Fibroblast of lung (primary cell): ENCODE data around the gene GABARAPL2. TPM values are rescaled to one million over a fixed set of nuclear protein-coding genes. Genes with fewer than 3 reads are reported as not detected.

Source experiments
- DNase-seq, 2 donors: peaks; one replicate each; pipeline versions ENCODE4 v3.0.0 to v3.0.0-alpha.2; 2010; ENCODE audit warnings: low read depth in 2 of 2
- H2AFZ ChIP-seq: 2 replicates; pipeline ENCODE4 v1.5.1; 2012; ENCODE audit warnings: low read length, control low read depth, inconsistent platforms
- H3K27ac ChIP-seq: 2 replicates; pipeline ENCODE4 v1.5.1; 2011; ENCODE audit warnings: low read length, control low read depth; ENCODE audit not compliant: insufficient read depth
- H3K27me3 ChIP-seq: 2 replicates; pipeline ENCODE4 v1.5.1; 2011; ENCODE audit warnings: mild to moderate bottlenecking, low read length; ENCODE audit not compliant: control insufficient read depth, insufficient read depth
- H3K36me3 ChIP-seq: 2 replicates; pipeline ENCODE4 v1.5.1; 2011; ENCODE audit warnings: low read length; ENCODE audit not compliant: control insufficient read depth, insufficient read depth
- H3K4me1 ChIP-seq: 2 replicates; pipeline ENCODE4 v1.5.1; 2011; ENCODE audit warnings: low read length; ENCODE audit not compliant: control insufficient read depth, insufficient read depth; ENCODE audit errors: extremely low read depth
- H3K4me2 ChIP-seq: 2 replicates; pipeline ENCODE4 v1.5.1; 2011; ENCODE audit warnings: low read length, control low read depth; ENCODE audit not compliant: insufficient read depth; ENCODE audit errors: extremely low read depth
- H3K4me3 ChIP-seq, 4 experiments: fragments of 200-600 bp in 1 of 4; sonication (generic) in 1 of 4; replicated peaks in 1 of 4; 2 replicates each; pipeline ENCODE4 v1.5.1; 2011 to 2016; ENCODE audit warnings: low read length in 4 of 4, low read depth in 3 of 4, mild to moderate bottlenecking in 3 of 4, control low read depth in 2 of 4, inconsistent platforms in 1 of 4, mixed read lengths in 1 of 4; ENCODE audit not compliant: insufficient read depth in 1 of 4; ENCODE audit errors: control extremely low read depth in 1 of 4
- H3K79me2 ChIP-seq: 2 replicates; pipeline ENCODE4 v1.5.1; 2012; ENCODE audit warnings: mild to moderate bottlenecking, low read length, inconsistent platforms; ENCODE audit not compliant: control insufficient read depth, insufficient read depth
- H3K9ac ChIP-seq: 2 replicates; pipeline ENCODE4 v1.5.1; 2011; ENCODE audit warnings: mild to moderate bottlenecking, low read length, control low read depth; ENCODE audit not compliant: insufficient read depth
- H3K9me3 ChIP-seq: 2 replicates; pipeline ENCODE4 v1.5.1; 2012; ENCODE audit warnings: low read depth, low read length; ENCODE audit not compliant: control insufficient read depth, insufficient read depth
- H4K20me1 ChIP-seq: 2 replicates; pipeline ENCODE4 v1.5.1; 2011; ENCODE audit warnings: low read length; ENCODE audit not compliant: control insufficient read depth, insufficient read depth; ENCODE audit errors: extremely low read depth
- CTCF ChIP-seq, 2 donors: IDR thresholded peaks in 1 of 2; conservative IDR thresholded peaks in 1 of 2; 1 replicate in 1 of 2; 2 replicates in 1 of 2; pipeline ENCODE4 v1.5.1; 2011 to 2012; ENCODE audit warnings: low read length in 2 of 2, control low read depth in 1 of 2, inconsistent platforms in 1 of 2, low read depth in 1 of 2, mild to moderate bottlenecking in 1 of 2
- EZH2 ChIP-seq: IDR thresholded peaks from 2 replicates; pipeline ENCODE4 v1.5.1; 2012; ENCODE audit warnings: low read length, control low read depth, mild to moderate bottlenecking; ENCODE audit errors: missing control alignments
- polyA plus RNA-seq, 2 donors: library from polyadenylated mRNA; depleted of rRNA in 1 of 2; stranded (reverse) in 1 of 2; unstranded in 1 of 2; fragments of >200 nt; gene quantifications; 2 replicates each; pipeline ENCODE4 v1.2.1, GENCODE V29; 2011 to 2012; ENCODE audit warnings: missing spikeins in 1 of 2
- total RNA-seq: library from RNA; depleted of rRNA; stranded (reverse); fragments of >200 nt; gene quantifications from 2 replicates; pipeline ENCODE4 v1.2.1, GENCODE V29; 2014

The GABARAPL2 gene
- total and polyA plus RNA-seq, 2 donors (not counting 1 experiment from before 2014, with no cell fraction given): 37.3 to 159 TPM

- H3K27me3 ChIP-seq: no peaks in the 10 kb centered on the region
- H3K4me2 ChIP-seq: no peak overlapping the region
- H3K27ac ChIP-seq: no peak overlapping the region
- H3K9me3 ChIP-seq: no peaks in the 10 kb centered on the region
- TF ChIP-seq CTCF (conservative IDR thresholded peaks at IDR 0.05 in 1 of 2, IDR thresholded peaks at IDR 0.05 in 1 of 2; ENCODE audit: low read depth in 1 of 2, low read length in 2 of 2) (no peak), EZH2 (no peak)
- H2AFZ ChIP-seq: no peak overlapping the region
- H3K36me3 ChIP-seq: peaks cover 3% of the 10 kb centered on the region
- no peaks in the 10 kb centered on the region for H3K4me1 ChIP-seq
- H4K20me1 ChIP-seq: no peaks in the 10 kb centered on the region
- no peak overlapping the region for H3K4me3 ChIP-seq
- no peak for DNase-seq
- no peaks in the 10 kb centered on the region for H3K79me2 ChIP-seq
- H3K9ac ChIP-seq: no peak overlapping the region
Observed at GRCh38 chr16:75606507-75606906, 40.3 kb downstream of the GABARAPL2 start.

GRCh38 chr16:75614066-75614897 is 48.1 kb downstream of the GABARAPL2 start:
- H3K36me3 ChIP-seq: peaks cover 7% of the 10 kb centered on the region

GRCh38 chr16:75615619-75616018 is 49.4 kb downstream of the GABARAPL2 start:
- peaks cover 2% of the 10 kb centered on the region for H3K4me1 ChIP-seq
- no peak for DNase-seq
- H3K27ac ChIP-seq: no peak overlapping the region
- H3K79me2 ChIP-seq: no peaks in the 10 kb centered on the region
- H4K20me1 ChIP-seq: no peaks in the 10 kb centered on the region
- H3K36me3 ChIP-seq: peaks cover 11% of the 10 kb centered on the region
- TF ChIP-seq CTCF (conservative IDR thresholded peaks at IDR 0.05 in 1 of 2, IDR thresholded peaks at IDR 0.05 in 1 of 2; ENCODE audit: low read depth in 1 of 2, low read length in 2 of 2) (no peak), EZH2 (no peak)
- no peaks in the 10 kb centered on the region for H3K27me3 ChIP-seq
- H3K4me3 ChIP-seq: no peak overlapping the region
- H3K4me2 ChIP-seq: no peak overlapping the region
- no peak overlapping the region for H3K9ac ChIP-seq
- no peak overlapping the region for H2AFZ ChIP-seq
- no peaks in the 10 kb centered on the region for H3K9me3 ChIP-seq

More at GRCh38 chr16:75614066-75614897, 48.1 kb downstream of the GABARAPL2 start:
- Histone ChIP-seq H3K27me3 (no peaks in the 10 kb centered on the region), H3K27ac (no peak overlapping the region), H3K4me2 (no peak overlapping the region), H3K79me2 (no peaks in the 10 kb centered on the region), H4K20me1 (no peaks in the 10 kb centered on the region), H2AFZ (no peak overlapping the region), H3K4me3 (no peak overlapping the region), H3K9ac (no peak overlapping the region), H3K4me1 (peaks cover 2% of the 10 kb centered on the region), H3K9me3 (no peaks in the 10 kb centered on the region)
- TF ChIP-seq EZH2: no peak
- TF ChIP-seq CTCF (conservative IDR thresholded peaks at IDR 0.05 in 1 of 2, IDR thresholded peaks at IDR 0.05 in 1 of 2; ENCODE audit: low read depth in 1 of 2, low read length in 2 of 2): no peak
- peak; percentile 21 to 68 for DNase-seq
